Activated naive CD4-positive, alpha-beta T cell treated with anti-CD3 and anti-CD28 coated beads, Interleukin-2, amount 10 ng/mL, durations not matched to agents 7 days and 5 days (primary cell): ENCODE measurements around the gene MYH11.
"Not testable (repeated sequence)": the region's sequence is repeated elsewhere in the genome, so short reads cannot be mapped to it uniquely, and the experiment has no call there.

Source experiments
- CTCF ChIA-PET: fragments of 350-600 bp; sonication (Branson Sonifier 250); formaldehyde crosslinking; loops from one replicate; lab custom pipeline; 2021; ENCODE audit warnings: antibody characterized with exemption; lab: Charles Lee
- DNase-seq: peaks from one replicate; pipeline ENCODE4 v3.0.0-alpha.2; 2020
- H3K27ac Mint-ChIP-seq: one replicate; pipeline ENCODE4 v1.8.0; 2021; ENCODE audit warnings: mild to moderate bottlenecking, moderate library complexity, mixed read lengths
- H3K27me3 Mint-ChIP-seq: one replicate; pipeline ENCODE4 v1.8.0; 2021; ENCODE audit warnings: mild to moderate bottlenecking, mixed read lengths
- H3K36me3 Mint-ChIP-seq: one replicate; pipeline ENCODE4 v1.8.0; 2021; ENCODE audit warnings: mixed read lengths
- H3K4me1 Mint-ChIP-seq: one replicate; pipeline ENCODE4 v1.8.0; 2021; ENCODE audit warnings: mixed read lengths
- H3K4me3 Mint-ChIP-seq: one replicate; pipeline ENCODE4 v1.8.0; 2021; ENCODE audit warnings: mild to moderate bottlenecking, moderate library complexity, mixed read lengths
- H3K9me3 Mint-ChIP-seq: one replicate; pipeline ENCODE4 v1.8.0; 2021; ENCODE audit warnings: mixed read lengths

MYH11 gene

DNA sequence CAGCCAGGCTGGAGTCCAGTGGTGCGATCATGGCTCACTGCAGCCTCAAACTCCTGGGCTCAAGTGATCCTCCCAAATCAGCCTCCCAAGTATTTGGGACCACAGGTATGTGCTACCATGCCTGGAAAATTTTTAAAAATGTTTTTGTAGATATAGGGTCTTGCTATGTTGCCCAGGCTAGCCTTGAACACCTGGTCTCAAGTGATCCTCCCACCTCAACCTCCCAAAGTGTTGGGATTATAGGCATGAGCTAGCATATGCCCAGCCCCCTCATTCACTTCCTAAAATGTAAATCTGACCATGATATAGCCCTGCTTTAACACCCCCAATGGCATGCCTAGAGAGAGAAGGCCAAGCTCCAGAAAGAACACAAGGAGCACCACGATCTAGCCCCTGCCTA, 108.2 kb downstream of the MYH11 start:
- Mint-ChIP-seq H3K4me3 (no peak overlapping the region), H3K36me3 (no peaks in the 10 kb centered on the region), H3K27ac (no peak overlapping the region), H3K9me3 (no peaks in the 10 kb centered on the region), H3K27me3 (no peaks in the 10 kb centered on the region), H3K4me1 (no peaks in the 10 kb centered on the region)
- CTCF ChIA-PET = interaction anchor here (1.3 to 1.4 kb wide), 2 partner anchors 9 to 43 kb away, joined by 4 read pairs; no protein-coding TSS in a partner anchor
- DNase-seq = no peak

DNA sequence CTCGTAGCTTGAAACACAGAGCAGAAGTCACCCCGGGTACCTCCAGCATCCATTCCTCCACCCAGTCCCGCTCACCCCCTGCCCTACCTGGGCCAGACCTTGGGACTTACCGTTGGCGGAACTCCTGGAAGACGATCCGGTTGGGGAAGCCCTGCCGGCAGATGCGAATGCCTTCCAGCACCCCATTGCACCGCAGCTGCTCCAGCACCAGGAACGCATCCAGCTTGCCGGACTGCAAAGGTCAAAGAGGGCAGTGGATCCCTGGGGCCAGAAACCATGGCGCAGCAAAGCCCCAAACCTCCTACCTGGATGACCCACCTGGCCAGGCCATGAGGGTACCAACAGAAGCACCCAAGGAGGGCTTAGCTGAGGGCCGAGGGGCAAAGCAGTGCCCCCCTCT, 108.9 kb downstream of the MYH11 start:
- Mint-ChIP-seq H3K4me1 (no peaks in the 10 kb centered on the region), H3K36me3 (no peaks in the 10 kb centered on the region), H3K9me3 (no peaks in the 10 kb centered on the region), H3K27ac (no peak overlapping the region), H3K27me3 (no peaks in the 10 kb centered on the region), H3K4me3 (no peak overlapping the region)
- DNase-seq = no peak
- CTCF ChIA-PET = interaction anchor here (1.4 to 4.5 kb wide), 2 partner anchors 7 to 42 kb away, joined by 4 to 17 read pairs; no protein-coding TSS in a partner anchor

DNA sequence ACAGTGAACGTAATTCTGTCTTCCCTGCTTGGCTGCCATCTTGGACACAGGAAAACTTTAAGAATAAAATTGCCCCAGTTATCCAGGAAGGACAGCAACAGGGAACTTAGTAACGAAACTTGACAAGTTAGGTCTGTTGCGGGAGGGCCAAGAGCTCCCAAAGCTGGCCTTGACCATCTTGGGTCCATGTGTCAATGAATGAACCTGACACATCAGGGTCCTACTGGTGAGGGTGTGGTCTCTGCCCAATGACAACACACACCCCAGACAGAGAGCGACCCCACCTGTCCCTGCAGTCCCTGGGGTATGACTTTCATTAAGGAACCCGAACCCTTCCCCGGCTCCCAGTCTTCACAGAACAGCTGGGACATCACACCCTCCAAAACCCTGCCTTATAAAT, 110.5 kb downstream of the MYH11 start:
- no peak overlapping the region for H3K4me3 Mint-ChIP-seq
- DNase-seq = no peak
- CTCF ChIA-PET = interaction anchor here (4.5 kb wide), 1 partner anchor 9 kb away, joined by 17 read pairs; no protein-coding TSS in a partner anchor
- H3K4me1 Mint-ChIP-seq = no peaks in the 10 kb centered on the region
- H3K27ac Mint-ChIP-seq = no peak overlapping the region
- H3K36me3 Mint-ChIP-seq = peaks cover 4% of the 10 kb centered on the region
- H3K9me3 Mint-ChIP-seq = no peaks in the 10 kb centered on the region
- no peaks in the 10 kb centered on the region for H3K27me3 Mint-ChIP-seq

DNA sequence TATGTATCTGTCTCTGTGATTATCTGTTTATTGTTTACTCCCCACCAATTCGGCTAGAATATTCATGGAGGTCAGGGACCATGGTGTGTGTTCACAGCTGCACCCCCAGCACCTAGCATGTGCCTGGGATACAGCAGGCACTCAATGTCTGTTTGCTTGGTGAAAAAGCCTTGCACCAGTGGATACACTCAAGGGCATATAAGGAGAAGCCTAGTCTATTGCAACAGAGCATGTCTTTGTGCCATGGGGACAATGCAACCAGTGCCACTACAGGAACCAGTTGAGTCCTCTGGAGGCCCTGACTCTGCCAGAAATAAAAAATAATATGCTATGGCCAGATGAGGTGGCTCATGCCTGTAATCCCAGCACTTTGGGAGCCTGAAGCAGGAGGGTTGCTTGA, 113.2 kb downstream of the MYH11 start:
- CTCF ChIA-PET = interaction anchor here (4.5 kb wide), 1 partner anchor 12 kb away, joined by 17 read pairs; no protein-coding TSS in a partner anchor
- Mint-ChIP-seq H3K4me3 (no peak overlapping the region), H3K27ac (no peak overlapping the region), H3K36me3 (peaks cover 12% of the 10 kb centered on the region), H3K27me3 (no peaks in the 10 kb centered on the region), H3K9me3 (no peaks in the 10 kb centered on the region), H3K4me1 (no peaks in the 10 kb centered on the region)
- DNase-seq = no peak

DNA sequence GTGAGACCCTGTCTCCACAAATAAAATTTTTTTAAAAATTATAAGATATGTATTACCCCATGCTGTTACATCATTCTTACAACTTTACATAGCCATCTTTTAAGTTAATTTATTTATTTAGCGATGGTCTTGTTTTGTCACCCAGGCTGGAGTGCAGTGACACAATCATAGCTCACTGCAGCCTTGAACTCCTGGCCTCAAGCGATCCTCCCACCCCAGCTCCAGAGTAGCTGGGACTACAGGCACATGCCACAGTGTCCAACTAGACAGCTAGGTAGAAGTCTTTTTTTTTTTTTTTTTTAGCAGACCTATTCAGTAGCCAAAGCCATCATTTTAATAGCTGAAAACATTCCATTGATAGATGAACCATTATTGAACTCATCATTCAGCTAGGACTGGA, 114.1 kb downstream of the MYH11 start:
- DNase-seq = no peak
- Mint-ChIP-seq H3K36me3 (peaks cover 12% of the 10 kb centered on the region), H3K27me3 (no peaks in the 10 kb centered on the region), H3K9me3 (no peaks in the 10 kb centered on the region), H3K4me1 (no peaks in the 10 kb centered on the region), H3K4me3 (no peak overlapping the region), H3K27ac (no peak overlapping the region)
- CTCF ChIA-PET = no interaction called here

DNA sequence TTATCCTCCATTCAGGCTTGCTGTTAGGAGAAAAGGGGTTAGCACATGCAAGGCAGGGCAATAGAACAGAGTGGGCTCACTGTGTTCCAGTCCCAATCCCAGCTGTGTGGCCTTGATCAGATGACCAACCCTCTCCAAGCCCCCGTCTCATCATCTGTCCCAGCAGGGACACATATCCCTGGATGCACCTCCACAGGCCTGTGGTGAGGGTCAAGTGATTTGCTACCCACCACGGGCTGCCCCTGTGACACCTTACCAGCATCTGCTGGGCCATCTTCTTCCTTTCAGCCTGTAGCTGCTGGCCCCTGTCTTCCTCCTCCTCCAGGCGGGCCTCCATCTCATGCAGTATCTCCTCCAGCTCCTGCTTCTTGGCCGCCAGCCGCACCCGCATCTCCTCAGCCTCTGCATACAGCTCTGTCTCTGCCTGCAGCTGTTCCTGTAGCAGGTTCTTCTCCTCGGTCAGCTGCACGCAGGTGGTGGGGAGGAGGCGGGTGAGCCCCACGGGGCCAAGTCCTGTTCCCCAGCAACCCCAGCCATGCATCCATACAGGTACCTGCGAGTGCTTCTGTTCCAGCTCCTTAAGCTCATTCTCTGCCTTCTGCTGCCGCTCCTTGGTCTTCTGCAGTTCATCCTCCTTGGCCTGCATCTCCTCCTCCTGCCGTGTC, 115.5 kb downstream of the MYH11 start:
- Mint-ChIP-seq H3K4me1 (peaks cover 2% of the 10 kb centered on the region), H3K27ac (no peak overlapping the region), H3K9me3 (no peaks in the 10 kb centered on the region), H3K27me3 (no peaks in the 10 kb centered on the region), H3K4me3 (no peak overlapping the region), H3K36me3 (peaks cover 14% of the 10 kb centered on the region)
- DNase-seq = no peak
- CTCF ChIA-PET = interaction anchor here (0.9 kb wide), 1 partner anchor 15 kb away, joined by 3 read pairs; no protein-coding TSS in a partner anchor

DNA sequence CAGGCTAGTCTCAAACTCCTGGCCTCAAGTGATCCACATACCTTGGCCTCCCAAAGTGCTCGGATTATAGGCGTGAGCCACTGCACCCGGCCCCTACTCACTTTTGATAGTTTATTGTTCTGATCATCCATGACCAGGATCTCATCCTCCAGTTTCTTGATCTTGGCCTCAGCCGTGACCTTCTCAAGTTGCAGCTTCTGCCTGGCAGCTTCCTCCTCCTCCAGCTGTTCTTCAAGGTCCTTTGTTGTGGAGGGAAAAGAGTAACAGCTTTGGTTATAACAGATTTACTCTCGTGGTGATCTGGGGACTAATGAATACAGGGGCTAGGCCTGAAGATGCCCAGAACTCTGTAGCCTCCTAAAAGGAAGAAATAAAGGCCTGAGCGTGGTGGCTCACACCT, 116.9 kb downstream of the MYH11 start:
- Mint-ChIP-seq H3K27ac (no peak overlapping the region), H3K9me3 (no peaks in the 10 kb centered on the region), H3K4me1 (peaks cover 4% of the 10 kb centered on the region), H3K36me3 (peaks cover 17% of the 10 kb centered on the region), H3K27me3 (no peaks in the 10 kb centered on the region), H3K4me3 (no peak overlapping the region)
- no peak for DNase-seq
- CTCF ChIA-PET = no interaction called here

DNA sequence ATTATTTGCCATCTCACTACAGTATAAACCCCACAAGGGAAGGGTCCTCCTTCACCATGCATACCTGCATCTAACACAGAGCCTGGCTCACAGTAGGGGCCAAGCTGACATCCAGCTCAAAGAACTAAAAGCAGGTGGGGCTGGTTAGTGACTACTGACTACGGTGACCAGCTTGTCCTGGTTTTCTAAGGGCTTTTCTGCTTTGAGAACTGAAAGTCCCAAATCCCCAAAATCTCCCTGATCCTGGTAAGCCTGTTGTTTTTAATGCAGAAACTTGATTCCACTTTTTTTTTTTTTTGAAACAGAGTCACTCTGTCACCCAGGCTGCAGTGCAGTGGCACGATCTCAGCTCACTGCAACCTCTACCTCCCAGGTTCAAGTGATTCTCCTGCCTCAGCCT, 117.4 kb downstream of the MYH11 start:
- Mint-ChIP-seq H3K27me3 (no peaks in the 10 kb centered on the region), H3K4me3 (no peak overlapping the region), H3K4me1 (peaks cover 4% of the 10 kb centered on the region), H3K36me3 (peaks cover 17% of the 10 kb centered on the region), H3K27ac (no peak overlapping the region), H3K9me3 (no peaks in the 10 kb centered on the region)
- CTCF ChIA-PET = interaction anchor here (1.1 kb wide), 1 partner anchor 455 kb away, joined by 3 read pairs; no protein-coding TSS in a partner anchor
- DNase-seq = no peak

DNA sequence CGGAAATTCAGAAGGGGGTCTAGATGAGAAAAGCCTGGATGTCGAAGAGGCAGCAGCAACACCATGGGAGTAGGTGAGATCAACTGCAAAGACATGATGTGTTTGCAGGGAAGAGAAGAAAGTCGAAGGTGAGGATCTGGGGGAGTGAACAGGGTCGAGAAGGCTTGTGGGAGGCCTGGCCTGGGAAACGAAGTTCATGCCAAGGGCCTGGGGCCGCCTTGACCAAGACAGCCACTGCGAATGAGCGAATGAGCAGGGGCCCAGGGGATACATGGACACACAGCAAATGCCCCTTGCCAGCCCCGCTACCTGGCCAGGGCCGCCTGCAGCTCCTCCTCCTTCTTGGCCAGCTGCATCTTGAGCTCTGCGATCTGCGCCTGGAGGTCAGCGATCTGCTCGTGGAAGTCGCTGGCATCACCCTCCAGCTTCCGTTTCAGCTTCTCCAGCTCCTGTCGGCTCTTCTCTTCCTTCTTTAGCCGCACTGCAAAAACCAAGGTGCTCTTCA, 119.6 kb downstream of the MYH11 start:
- H3K27ac Mint-ChIP-seq = no peak overlapping the region
- no peak for DNase-seq
- H3K36me3 Mint-ChIP-seq = peaks cover 17% of the 10 kb centered on the region
- H3K4me1 Mint-ChIP-seq = peaks cover 4% of the 10 kb centered on the region
- CTCF ChIA-PET = no interaction called here
- H3K9me3 Mint-ChIP-seq = no peaks in the 10 kb centered on the region
- no peak overlapping the region for H3K4me3 Mint-ChIP-seq
- no peaks in the 10 kb centered on the region for H3K27me3 Mint-ChIP-seq

DNA sequence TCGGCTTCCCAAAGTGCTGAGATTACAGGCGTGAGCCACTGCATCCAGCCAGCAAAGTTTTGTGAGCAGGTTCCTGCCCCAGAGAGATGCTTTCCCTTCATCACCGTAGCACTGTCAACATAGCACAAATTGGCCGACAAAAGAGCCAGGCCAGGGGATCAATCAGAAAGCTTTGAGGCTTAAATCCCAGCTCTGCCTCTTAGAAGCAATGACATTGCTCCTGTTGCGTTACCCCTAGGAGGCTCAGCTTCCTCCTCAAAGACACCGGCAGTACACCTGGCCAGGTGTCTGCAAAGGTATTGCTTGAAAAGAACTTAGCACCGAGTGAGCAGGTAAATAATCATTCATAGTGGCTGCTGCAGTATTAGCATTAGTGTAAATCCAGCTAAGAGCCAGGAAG, 120.3 kb downstream of the MYH11 start:
- CTCF ChIA-PET = no interaction called here
- DNase-seq = no peak
- no peaks in the 10 kb centered on the region for H3K9me3 Mint-ChIP-seq
- peaks cover 4% of the 10 kb centered on the region for H3K4me1 Mint-ChIP-seq
- peaks cover 15% of the 10 kb centered on the region for H3K36me3 Mint-ChIP-seq
- H3K27me3 Mint-ChIP-seq = no peaks in the 10 kb centered on the region
- no peak overlapping the region for H3K27ac Mint-ChIP-seq
- no peak overlapping the region for H3K4me3 Mint-ChIP-seq

DNA sequence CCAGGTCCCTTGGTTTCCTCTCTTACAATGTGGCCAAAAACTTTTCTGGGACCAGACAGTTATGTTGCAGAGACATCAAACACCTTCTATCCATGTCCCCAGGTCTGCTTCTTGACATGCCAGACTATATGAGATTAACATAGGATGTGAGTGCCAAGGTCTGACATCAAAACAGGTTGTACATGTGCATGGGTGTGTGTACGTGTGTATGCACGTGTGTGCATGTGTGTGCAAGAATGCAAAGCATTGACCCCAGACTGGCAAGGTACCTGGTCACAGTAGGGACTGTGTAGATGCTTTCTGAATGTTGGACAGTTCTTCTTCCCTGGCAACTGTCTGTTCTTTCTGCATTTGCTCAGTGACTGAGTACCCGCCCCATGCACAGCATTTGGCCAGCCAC, 121.2 kb downstream of the MYH11 start:
- no peaks in the 10 kb centered on the region for H3K9me3 Mint-ChIP-seq
- peaks cover 4% of the 10 kb centered on the region for H3K4me1 Mint-ChIP-seq
- DNase-seq = no peak
- CTCF ChIA-PET = no interaction called here
- peak overlapping the region; percentile 20 for H3K27ac Mint-ChIP-seq
- peaks cover 6% of the 10 kb centered on the region for H3K36me3 Mint-ChIP-seq
- H3K4me3 Mint-ChIP-seq = no peak overlapping the region
- no peaks in the 10 kb centered on the region for H3K27me3 Mint-ChIP-seq

DNA sequence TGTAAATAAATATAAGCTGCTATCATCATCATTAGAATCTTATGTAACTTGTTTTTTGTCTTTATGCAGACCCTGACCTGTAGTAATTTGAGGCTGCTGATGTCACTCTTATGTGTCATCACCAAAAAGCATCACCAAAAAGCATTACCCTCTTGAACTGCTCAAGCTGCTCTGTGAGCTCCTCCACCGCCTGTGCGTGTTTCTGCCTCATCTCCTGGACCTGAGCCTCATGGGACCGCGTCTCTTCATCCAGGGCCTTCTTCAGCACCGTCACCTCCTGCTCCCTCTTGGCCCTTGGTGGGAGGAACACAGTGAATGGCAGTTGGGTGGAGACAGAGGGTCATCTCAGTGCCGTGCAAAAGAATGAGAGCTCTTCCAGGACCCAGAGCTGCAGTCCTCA, 124.4 kb downstream of the MYH11 start:
- H3K4me3 Mint-ChIP-seq = no peak overlapping the region
- no peaks in the 10 kb centered on the region for H3K9me3 Mint-ChIP-seq
- peaks cover 4% of the 10 kb centered on the region for H3K4me1 Mint-ChIP-seq
- H3K27ac Mint-ChIP-seq = no peak overlapping the region
- CTCF ChIA-PET = interaction anchor here (1.2 to 1.3 kb wide), 3 partner anchors 24 to 32 kb away, joined by 3 to 4 read pairs (median 4); no protein-coding TSS in a partner anchor
- peaks cover 8% of the 10 kb centered on the region for H3K36me3 Mint-ChIP-seq
- no peaks in the 10 kb centered on the region for H3K27me3 Mint-ChIP-seq
- DNase-seq = no peak

DNA sequence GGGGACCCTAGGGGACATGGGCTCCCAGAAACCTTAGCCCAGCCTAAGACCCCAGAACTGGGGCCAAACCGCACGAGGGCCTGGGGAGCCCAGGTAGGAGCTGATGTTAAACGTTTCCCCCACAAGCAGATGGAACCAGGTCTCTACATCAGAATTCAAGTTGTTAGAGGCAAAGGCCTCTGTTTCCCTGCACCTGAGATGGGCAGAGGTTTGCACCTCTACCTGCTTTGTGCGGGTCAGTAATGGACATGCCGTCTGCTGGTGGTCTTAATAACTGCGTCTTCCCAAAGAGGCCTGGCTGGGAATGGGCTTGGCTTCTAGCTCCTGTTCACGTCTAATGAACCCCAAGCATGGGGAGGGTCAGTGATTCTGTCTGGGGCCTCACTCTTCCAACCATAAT, 127.7 kb downstream of the MYH11 start:
- CTCF ChIA-PET = no interaction called here

DNA sequence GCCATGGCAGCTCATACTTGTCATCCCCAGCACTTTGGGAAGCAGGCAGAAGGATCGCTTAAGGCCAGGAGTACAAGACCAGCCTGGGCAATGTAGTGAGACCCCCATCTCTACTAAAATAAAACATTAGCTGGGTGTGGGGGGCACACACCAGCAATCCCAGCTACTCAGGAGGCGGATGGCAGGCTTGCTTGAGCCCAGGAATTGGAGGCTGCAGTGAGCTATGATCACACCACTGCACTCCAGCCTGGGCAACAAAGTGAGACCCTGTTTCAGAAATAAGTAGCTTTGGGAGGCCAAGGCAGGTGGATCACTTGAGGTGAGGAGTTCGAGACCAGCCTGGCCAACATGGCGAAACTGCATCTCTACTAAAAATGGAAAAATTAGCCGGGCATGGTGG, 129.1 kb downstream of the MYH11 start:
- H3K9me3 Mint-ChIP-seq, H3K4me1 Mint-ChIP-seq, DNase-seq, H3K27me3 Mint-ChIP-seq, CTCF ChIA-PET, H3K27ac Mint-ChIP-seq, H3K4me3 Mint-ChIP-seq: not testable (repeated sequence)
- H3K36me3 Mint-ChIP-seq = peaks cover 28% of the 10 kb centered on the region

More for the DNA sequence above, 127.7 kb downstream of the MYH11 start:
- no peaks in the 10 kb centered on the region for H3K4me1 Mint-ChIP-seq
- DNase-seq = no peak
- no peaks in the 10 kb centered on the region for H3K9me3 Mint-ChIP-seq
- no peaks in the 10 kb centered on the region for H3K27me3 Mint-ChIP-seq
- no peak overlapping the region for H3K27ac Mint-ChIP-seq
- no peak overlapping the region for H3K4me3 Mint-ChIP-seq
- peaks cover 23% of the 10 kb centered on the region for H3K36me3 Mint-ChIP-seq

DNA sequence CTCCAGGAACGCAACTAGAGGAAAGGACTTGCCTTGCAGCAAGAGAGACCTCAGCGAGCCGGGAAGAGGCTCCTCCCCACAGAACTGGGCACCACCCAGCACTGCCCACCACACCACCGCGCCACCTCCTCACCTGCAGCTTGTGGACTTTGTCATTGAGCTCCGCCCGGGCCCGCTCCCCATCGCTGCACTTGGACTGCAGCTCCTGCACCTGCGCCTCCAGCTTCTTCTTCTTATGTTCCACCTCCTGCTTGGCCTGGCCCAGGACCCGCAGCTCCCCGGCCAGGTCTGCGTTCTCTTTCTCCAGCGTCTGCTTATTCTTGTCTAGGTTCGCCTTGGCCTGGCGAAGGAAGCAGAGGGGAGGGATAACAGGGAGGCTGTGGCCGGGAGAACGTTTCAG, 130.1 kb downstream of the MYH11 start:
- Mint-ChIP-seq H3K4me3 (no peak overlapping the region), H3K27ac (no peak overlapping the region), H3K27me3 (no peaks in the 10 kb centered on the region), H3K36me3 (peaks cover 32% of the 10 kb centered on the region), H3K9me3 (no peaks in the 10 kb centered on the region), H3K4me1 (no peaks in the 10 kb centered on the region)
- CTCF ChIA-PET = no interaction called here
- no peak for DNase-seq
